ENCODE results near the gene ZNF787.
A peak's percentile ranks its signal among the peaks of the same experiment; 100 is the strongest.

Gene ZNF787

GRCh38 chr19:56114051-56114777 is 6.9 kb downstream of the ZNF787 start:
- peaks cover 4% of the 10 kb centered on the region for H3K9me3 ChIP-seq (ENCODE audit: insufficient read depth, low read depth, low read length)
- no peak overlapping the region for H3K18ac ChIP-seq (ENCODE audit: low read length)
- peak overlapping the region; percentile 97 for H3K4ac ChIP-seq (ENCODE audit: low read depth, low read length)
- H3K4me3 ChIP-seq (ENCODE audit: low read depth, low read length) = no peak overlapping the region
- no peak overlapping the region for H2BK12ac ChIP-seq (ENCODE audit: low read length)
- peaks cover 57% of the 10 kb centered on the region for H3K79me2 ChIP-seq (ENCODE audit: control insufficient read depth, insufficient read depth, low read length, poor library complexity)
- H3K4me2 ChIP-seq (ENCODE audit: low read length) = no peak overlapping the region
- H3K9ac ChIP-seq (ENCODE audit: low read length) = no peak overlapping the region
- H3K23ac ChIP-seq (ENCODE audit: low read length) = no peak overlapping the region
- no peak overlapping the region for H4K8ac ChIP-seq (ENCODE audit: low read depth, low read length)
- peak overlapping the region; percentile 19 for H2AFZ ChIP-seq (ENCODE audit: insufficient read depth, low read length, poor library complexity)
- no peak overlapping the region for H2AK5ac ChIP-seq (ENCODE audit: low read length)
- no peak overlapping the region for H4K91ac ChIP-seq (ENCODE audit: low read depth, low read length)
- no peak overlapping the region for H2BK120ac ChIP-seq (ENCODE audit: insufficient read depth, low read length, poor library complexity)
- DNase-seq = no peak
- no peaks in the 10 kb centered on the region for H3K27me3 ChIP-seq (ENCODE audit: insufficient read depth, low read length)
- no peak overlapping the region for H3K14ac ChIP-seq (ENCODE audit: low read length)
- peaks cover 16 to 23% of the 10 kb centered on the region in 2 experiments for H3K4me1 ChIP-seq (ENCODE audit: control insufficient read depth in 1 of 2, insufficient read depth in 2 of 2, low read length in 2 of 2)
- H2BK5ac ChIP-seq (ENCODE audit: low read depth, low read length, poor library complexity) = no peak overlapping the region
- H3K27ac ChIP-seq (ENCODE audit: low read depth, low read length) = no peak overlapping the region
- H3K79me1 ChIP-seq (ENCODE audit: low read length) = no peaks in the 10 kb centered on the region
- H4K12ac ChIP-seq (ENCODE audit: low read depth, low read length) = no peak overlapping the region
- H3K36me3 ChIP-seq (ENCODE audit: control insufficient read depth in 1 of 2, insufficient read depth in 2 of 2, low read length in 2 of 2) = peaks cover 28 to 29% of the 10 kb centered on the region in 2 experiments
- WGBS (ENCODE audit: extremely low coverage, insufficient coverage, insufficient read length) = no CpG with 5 or more reads among the region's 19 CpGs

GRCh38 chr19:56113074-56113632 is 7.9 kb downstream of the ZNF787 start:
- H2AK5ac ChIP-seq (ENCODE audit: low read length) = no peak overlapping the region
- H3K27ac ChIP-seq (ENCODE audit: low read depth, low read length) = no peak overlapping the region
- H3K4me2 ChIP-seq (ENCODE audit: low read length) = no peak overlapping the region
- no peaks in the 10 kb centered on the region for H3K27me3 ChIP-seq (ENCODE audit: insufficient read depth, low read length)
- no peak overlapping the region for H2BK5ac ChIP-seq (ENCODE audit: low read depth, low read length, poor library complexity)
- H2BK12ac ChIP-seq (ENCODE audit: low read length) = no peak overlapping the region
- H3K23ac ChIP-seq (ENCODE audit: low read length) = no peak overlapping the region
- H3K9ac ChIP-seq (ENCODE audit: low read length) = no peak overlapping the region
- no peak overlapping the region for H3K14ac ChIP-seq (ENCODE audit: low read length)
- peak overlapping the region; percentile 60 for H3K4ac ChIP-seq (ENCODE audit: low read depth, low read length)
- no peak overlapping the region for H4K12ac ChIP-seq (ENCODE audit: low read depth, low read length)
- no peaks in the 10 kb centered on the region for H3K79me1 ChIP-seq (ENCODE audit: low read length)
- H3K18ac ChIP-seq (ENCODE audit: low read length) = no peak overlapping the region
- peaks cover 16 to 19% of the 10 kb centered on the region in 2 experiments for H3K4me1 ChIP-seq (ENCODE audit: control insufficient read depth in 1 of 2, insufficient read depth in 2 of 2, low read length in 2 of 2)
- H4K8ac ChIP-seq (ENCODE audit: low read depth, low read length) = no peak overlapping the region
- H4K91ac ChIP-seq (ENCODE audit: low read depth, low read length) = no peak overlapping the region
- DNase-seq = no peak
- no peak overlapping the region for H2AFZ ChIP-seq (ENCODE audit: insufficient read depth, low read length, poor library complexity)
- H3K36me3 ChIP-seq (ENCODE audit: control insufficient read depth in 1 of 2, insufficient read depth in 2 of 2, low read length in 2 of 2) = peaks cover 21 to 24% of the 10 kb centered on the region in 2 experiments
- H3K79me2 ChIP-seq (ENCODE audit: control insufficient read depth, insufficient read depth, low read length, poor library complexity) = peaks cover 58% of the 10 kb centered on the region
- no peak overlapping the region for H2BK120ac ChIP-seq (ENCODE audit: insufficient read depth, low read length, poor library complexity)
- H3K9me3 ChIP-seq (ENCODE audit: insufficient read depth, low read depth, low read length) = peaks cover 4% of the 10 kb centered on the region
- peak overlapping the region; percentile 14 for H3K4me3 ChIP-seq (ENCODE audit: low read depth, low read length)
- WGBS (ENCODE audit: extremely low coverage, insufficient coverage, insufficient read length) = no CpG with 5 or more reads among the region's 20 CpGs

- Histone ChIP-seq H3K23ac (ENCODE audit: low read length) (no peak overlapping the region), H3K27ac (ENCODE audit: low read depth, low read length) (no peak overlapping the region), H3K9me3 (ENCODE audit: insufficient read depth, low read depth, low read length) (peaks cover 4% of the 10 kb centered on the region), H3K4me3 (ENCODE audit: low read depth, low read length) (no peak overlapping the region), H2BK120ac (ENCODE audit: insufficient read depth, low read length, poor library complexity) (no peak overlapping the region), H3K36me3 (ENCODE audit: control insufficient read depth in 1 of 2, insufficient read depth in 2 of 2, low read length in 2 of 2) (peaks cover 16 to 17% of the 10 kb centered on the region in 2 experiments), H3K27me3 (ENCODE audit: insufficient read depth, low read length) (no peaks in the 10 kb centered on the region), H4K8ac (ENCODE audit: low read depth, low read length) (no peak overlapping the region), H2AK5ac (ENCODE audit: low read length) (no peak overlapping the region), H2BK12ac (ENCODE audit: low read length) (no peak overlapping the region), H3K79me2 (ENCODE audit: control insufficient read depth, insufficient read depth, low read length, poor library complexity) (peaks cover 52% of the 10 kb centered on the region), H3K18ac (ENCODE audit: low read length) (no peak overlapping the region), H3K79me1 (ENCODE audit: low read length) (no peaks in the 10 kb centered on the region), H3K4me1 (ENCODE audit: control insufficient read depth in 1 of 2, insufficient read depth in 2 of 2, low read length in 2 of 2) (peaks cover 16 to 19% of the 10 kb centered on the region in 2 experiments), H3K4ac (ENCODE audit: low read depth, low read length) (peak overlapping the region; percentile 72), H3K9ac (ENCODE audit: low read length) (no peak overlapping the region), H3K4me2 (ENCODE audit: low read length) (no peak overlapping the region), H4K12ac (ENCODE audit: low read depth, low read length) (no peak overlapping the region), H3K14ac (ENCODE audit: low read length) (no peak overlapping the region), H4K91ac (ENCODE audit: low read depth, low read length) (no peak overlapping the region), H2AFZ (ENCODE audit: insufficient read depth, low read length, poor library complexity) (no peak overlapping the region), H2BK5ac (ENCODE audit: low read depth, low read length, poor library complexity) (no peak overlapping the region)
- DNase-seq = no peak
- no CpG with 5 or more reads among the region's 10 CpGs for WGBS (ENCODE audit: extremely low coverage, insufficient coverage, insufficient read length)
Observed at GRCh38 chr19:56112313-56112709, 8.8 kb downstream of the ZNF787 start.

GRCh38 chr19:56111601-56112312 is 9.3 kb downstream of the ZNF787 start:
- no CpG with 5 or more reads among the region's 24 CpGs for WGBS (ENCODE audit: extremely low coverage, insufficient coverage, insufficient read length)
- Histone ChIP-seq H3K4me1 (ENCODE audit: control insufficient read depth in 1 of 2, insufficient read depth in 2 of 2, low read length in 2 of 2) (peaks cover 17 to 19% of the 10 kb centered on the region in 2 experiments), H4K91ac (ENCODE audit: low read depth, low read length) (no peak overlapping the region), H3K9ac (ENCODE audit: low read length) (no peak overlapping the region), H3K79me2 (ENCODE audit: control insufficient read depth, insufficient read depth, low read length, poor library complexity) (peaks cover 53% of the 10 kb centered on the region), H3K27me3 (ENCODE audit: insufficient read depth, low read length) (no peaks in the 10 kb centered on the region), H2BK12ac (ENCODE audit: low read length) (no peak overlapping the region), H3K9me3 (ENCODE audit: insufficient read depth, low read depth, low read length) (peaks cover 4% of the 10 kb centered on the region), H3K23ac (ENCODE audit: low read length) (no peak overlapping the region), H2AK5ac (ENCODE audit: low read length) (no peak overlapping the region), H3K14ac (ENCODE audit: low read length) (no peak overlapping the region), H3K4me3 (ENCODE audit: low read depth, low read length) (no peak overlapping the region), H3K18ac (ENCODE audit: low read length) (no peak overlapping the region), H2BK5ac (ENCODE audit: low read depth, low read length, poor library complexity) (no peak overlapping the region), H3K4ac (ENCODE audit: low read depth, low read length) (peak overlapping the region; percentile 75), H3K79me1 (ENCODE audit: low read length) (no peaks in the 10 kb centered on the region), H3K36me3 (ENCODE audit: control insufficient read depth in 1 of 2, insufficient read depth in 2 of 2, low read length in 2 of 2) (peaks cover 13 to 15% of the 10 kb centered on the region in 2 experiments), H2AFZ (ENCODE audit: insufficient read depth, low read length, poor library complexity) (no peak overlapping the region), H3K4me2 (ENCODE audit: low read length) (no peak overlapping the region), H4K8ac (ENCODE audit: low read depth, low read length) (no peak overlapping the region), H2BK120ac (ENCODE audit: insufficient read depth, low read length, poor library complexity) (no peak overlapping the region), H3K27ac (ENCODE audit: low read depth, low read length) (no peak overlapping the region), H4K12ac (ENCODE audit: low read depth, low read length) (no peak overlapping the region)
- DNase-seq = peak in 1 of 2 donors; percentile 38

Measured in trophoblast cell (in vitro differentiated cells and primary cell).